Limb (tissue), 2 donors: ENCODE measurements around the gene KIF22.
"Not testable (repeated sequence)": the region's sequence is repeated elsewhere in the genome, so short reads cannot be mapped to it uniquely, and the experiment has no call there.

Source experiments
- DNase-seq, 2 donors: peaks; one replicate each; pipeline ENCODE4 v3.0.0-alpha.2; 2016; ENCODE audit errors: extremely low spot score in 2 of 2

KIF22 gene

GRCh38 chr16:29813644-29814562 lies 23.4 kb downstream of the KIF22 start:
- DNase-seq, result no peak

GRCh38 chr16:29814592-29814991 lies 24.0 kb downstream of the KIF22 start:
- DNase-seq, result no peak

- DNase-seq, result peak in 1 of 2 donors; percentile 60
Measured at GRCh38 chr16:29815032-29815721, 24.6 kb downstream of the KIF22 start.

- peak; percentile 97 to 99 for DNase-seq
Measured at GRCh38 chr16:29815793-29816693, 25.5 kb downstream of the KIF22 start, which contains the start of gene PAGR1. TSS of gene PAGR1 (plus strand) at chr16:29816152. CDS start at chr16:29816526, 374 bp downstream.

GRCh38 chr16:29816694-29817441 lies 26.3 kb downstream of the KIF22 start:
- DNase-seq, result peak in 1 of 2 donors; percentile 66

GRCh38 chr16:29818082-29818481 lies 27.5 kb downstream of the KIF22 start:
- DNase-seq, result no peak

GRCh38 chr16:29819506-29819905 lies 29.0 kb downstream of the KIF22 start:
- DNase-seq, result no peak

- peak; percentile 46 to 62 for DNase-seq
Measured at GRCh38 chr16:29820271-29820701, 29.7 kb downstream of the KIF22 start, which contains the start of gene MVP. TSS of gene MVP (plus strand) at chr16:29820462. CDS start at chr16:29830550, 10,088 bp downstream.

- DNase-seq, result no peak
Measured at GRCh38 chr16:29820730-29821642, 30.4 kb downstream of the KIF22 start.

GRCh38 chr16:29821643-29822115 lies 31.1 kb downstream of the KIF22 start:
- DNase-seq, result no peak

GRCh38 chr16:29824589-29825144 lies 34.1 kb downstream of the KIF22 start:
- no peak for DNase-seq

- DNase-seq, result peak in 1 of 2 donors; percentile 47
Measured at GRCh38 chr16:29825145-29826044, 34.8 kb downstream of the KIF22 start.

- no peak for DNase-seq
Measured at GRCh38 chr16:29826342-29826695, 35.8 kb downstream of the KIF22 start.

- no peak for DNase-seq
Measured at GRCh38 chr16:29830774-29831173, 40.2 kb downstream of the KIF22 start.

- DNase-seq, result no peak
Measured at GRCh38 chr16:29831490-29831889, 40.9 kb downstream of the KIF22 start.

- not testable (repeated sequence) for DNase-seq
Measured at GRCh38 chr16:29833219-29833618, 42.7 kb downstream of the KIF22 start.

- no peak for DNase-seq
Measured at GRCh38 chr16:29834079-29834478, 43.5 kb downstream of the KIF22 start.

- DNase-seq, result no peak
Measured at GRCh38 chr16:29835926-29836325, 45.4 kb downstream of the KIF22 start.
